Astrocyte of the cerebellum (primary cell): ENCODE data around the gene TMEM209.

Experiments
- DNase-seq: peaks from one replicate; pipeline ENCODE4 v3.0.0-alpha.2; 2011; ENCODE audit warnings: low read depth
- H3K4me3 ChIP-seq: 2 replicates; pipeline ENCODE4 v1.5.1; 2011; ENCODE audit warnings: mild to moderate bottlenecking, low read depth, low read length, moderate library complexity
- CTCF ChIP-seq: IDR thresholded peaks from 2 replicates; pipeline ENCODE4 v1.5.1; 2012; ENCODE audit warnings: low read length, low read depth, moderate library complexity, mild to moderate bottlenecking; ENCODE audit errors: missing control alignments
- in situ Hi-C: cut with HindIII; loops from 2 replicates; pipeline ENCODE4 v1.10.0; 2017; ENCODE audit warnings: low sequenced_read_pairs

The TMEM209 gene

GRCh38 chr7:130140551-130141160, 64.5 kb downstream of the TMEM209 start:
- in situ Hi-C loops: no loop called here
- H3K4me3 ChIP-seq: no peak overlapping the region
- DNase-seq: no peak
- no peak for TF ChIP-seq CTCF

- no peak for DNase-seq
- in situ Hi-C loops: no loop called here
- no peak for TF ChIP-seq CTCF
- H3K4me3 ChIP-seq: no peak overlapping the region
Measured at GRCh38 chr7:130139193-130139960, 65.8 kb downstream of the TMEM209 start.

DNA sequence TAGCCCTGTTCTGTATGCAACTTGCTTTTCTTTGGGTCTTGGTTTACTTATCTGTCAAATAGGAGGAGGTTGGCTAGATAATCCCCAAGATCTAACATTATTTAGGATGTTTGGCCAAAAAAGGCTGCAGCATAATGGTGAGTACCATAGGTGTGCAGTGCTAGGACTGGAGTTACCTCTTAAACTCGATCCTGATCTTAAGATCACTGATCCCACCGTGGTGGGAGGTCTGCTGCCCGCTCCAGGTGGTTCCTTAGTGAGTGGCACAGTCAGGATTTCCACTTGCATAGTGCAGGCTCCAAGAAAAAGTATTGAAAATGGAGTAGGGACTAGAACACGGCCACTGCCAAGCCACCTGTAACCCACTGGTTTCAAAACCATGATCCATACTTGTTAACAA, 68.0 kb downstream of the TMEM209 start:
- in situ Hi-C loops: no loop called here
- TF ChIP-seq CTCF: no peak
- DNase-seq: no peak
- H3K4me3 ChIP-seq: no peak overlapping the region

DNA sequence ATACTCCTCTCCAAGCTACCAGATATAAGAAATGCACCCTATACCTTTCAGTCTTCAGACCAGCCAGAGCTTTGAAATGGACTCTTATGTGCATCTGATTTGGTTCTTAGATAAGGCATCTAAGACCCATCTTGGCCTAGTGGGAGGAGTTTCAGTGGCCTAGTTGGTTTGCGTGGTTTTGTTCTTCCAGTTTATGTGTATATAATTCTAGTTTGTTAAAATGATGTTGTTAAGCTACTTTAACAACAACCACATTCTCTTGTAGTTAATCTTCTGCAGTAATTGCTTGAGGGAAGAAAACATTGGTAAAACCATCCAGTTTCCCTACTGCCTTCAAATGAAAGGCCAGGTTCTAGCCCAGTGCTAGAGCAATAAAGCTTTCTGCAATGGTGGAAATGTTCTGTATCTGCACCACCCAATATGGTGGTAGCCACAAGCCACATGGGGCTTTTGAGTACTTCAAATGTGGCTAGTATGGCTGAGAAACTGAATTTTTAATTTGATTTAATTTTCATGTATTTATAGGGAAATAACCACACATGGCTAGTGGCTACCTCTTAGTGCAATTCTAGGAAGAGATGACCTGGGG, 68.5 kb downstream of the TMEM209 start:
- no peak overlapping the region for H3K4me3 ChIP-seq
- no peak for DNase-seq
- TF ChIP-seq CTCF: no peak
- in situ Hi-C loops: no loop called here

- DNase-seq: no peak
- in situ Hi-C loops: no loop called here
- no peak for TF ChIP-seq CTCF
Measured at GRCh38 chr7:130135208-130136205, 69.7 kb downstream of the TMEM209 start.

GRCh38 chr7:130134726-130135125, 70.5 kb downstream of the TMEM209 start:
- in situ Hi-C loops: no loop called here
- no peak for DNase-seq
- no peak overlapping the region for H3K4me3 ChIP-seq
- TF ChIP-seq CTCF: no peak

More at GRCh38 chr7:130135208-130136205, 69.7 kb downstream of the TMEM209 start:
- H3K4me3 ChIP-seq: no peak overlapping the region
